Suppressor macrophage treated with lipopolysaccharide for 4 hours (primary cell): ENCODE results near the gene NPAS2.

Source experiments
- DNase-seq: peaks from one replicate; pipeline ENCODE4 v3.0.0-alpha.2; 2020

NPAS2 gene

GRCh38 chr2:100857341-100857740 is 37.4 kb downstream of the NPAS2 start:
- no peak for DNase-seq

- DNase-seq = peak; percentile 41
Measured at GRCh38 chr2:100857915-100858314, 38.0 kb downstream of the NPAS2 start.

- DNase-seq = no peak
Measured at GRCh38 chr2:100859902-100860301, 40.0 kb downstream of the NPAS2 start.

- no peak for DNase-seq
Measured at GRCh38 chr2:100861340-100861739, 41.4 kb downstream of the NPAS2 start.

- peak; percentile 22 for DNase-seq
Measured at GRCh38 chr2:100862081-100862480, 42.1 kb downstream of the NPAS2 start.

- DNase-seq = peak; percentile 74
Measured at GRCh38 chr2:100865816-100866460, 46.0 kb downstream of the NPAS2 start.

- DNase-seq = no peak
Measured at GRCh38 chr2:100868083-100868482, 48.1 kb downstream of the NPAS2 start.

GRCh38 chr2:100869120-100869519 is 49.2 kb downstream of the NPAS2 start:
- no peak for DNase-seq

- no peak for DNase-seq
Measured at GRCh38 chr2:100870652-100871531, 51.0 kb downstream of the NPAS2 start.

GRCh38 chr2:100875516-100876230 is 55.7 kb downstream of the NPAS2 start:
- DNase-seq = no peak

- no peak for DNase-seq
Measured at GRCh38 chr2:100876231-100876860, 56.4 kb downstream of the NPAS2 start.

- DNase-seq = no peak
Measured at GRCh38 chr2:100877555-100877954, 57.6 kb downstream of the NPAS2 start.

GRCh38 chr2:100878000-100878791 is 58.3 kb downstream of the NPAS2 start:
- no peak for DNase-seq

- DNase-seq = no peak
Measured at GRCh38 chr2:100879296-100879695, 59.4 kb downstream of the NPAS2 start.

- no peak for DNase-seq
Measured at GRCh38 chr2:100880036-100880435, 60.1 kb downstream of the NPAS2 start.

- no peak for DNase-seq
Measured at GRCh38 chr2:100880730-100881129, 60.8 kb downstream of the NPAS2 start.

GRCh38 chr2:100882645-100883613 is 63.0 kb downstream of the NPAS2 start:
- no peak for DNase-seq

- no peak for DNase-seq
Measured at GRCh38 chr2:100884145-100884621, 64.2 kb downstream of the NPAS2 start.

GRCh38 chr2:100886085-100886484 is 66.1 kb downstream of the NPAS2 start:
- no peak for DNase-seq

- no peak for DNase-seq
Measured at GRCh38 chr2:100887039-100887578, 67.2 kb downstream of the NPAS2 start.
